Measurements from ENCODE around the gene CD300LF.

Gene CD300LF

DNA sequence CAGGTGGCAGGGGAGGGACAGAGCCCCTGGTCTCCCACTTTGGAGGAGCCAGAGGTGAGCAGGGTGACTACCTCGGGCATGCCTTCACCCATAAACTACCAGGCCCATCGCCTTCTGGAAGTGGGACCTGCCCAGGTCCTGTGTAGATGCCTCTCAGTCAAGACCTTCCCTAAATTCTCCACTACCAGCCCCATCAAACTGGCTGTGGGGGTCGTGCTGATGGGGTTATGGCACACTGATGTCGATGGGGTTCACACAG is 18.6 kb upstream of the CD300LF start:
- TF ChIP-seq TAF1 (IDR thresholded peaks at IDR 0.05; ENCODE audit: borderline replicate concordance, insufficient read depth, low read length): no peak
- TF ChIP-seq SIN3A (IDR thresholded peaks at IDR 0.05; ENCODE audit: borderline replicate concordance, insufficient read depth, low read length): no peak
- TF ChIP-seq FOXP2 (optimal IDR thresholded peaks at IDR 0.05; ENCODE audit: borderline replicate concordance, extremely low read depth, extremely low read length, insufficient read depth): no peak
- no peak for TF ChIP-seq POLR2AphosphoS5 (IDR thresholded peaks at IDR 0.05; ENCODE audit: low read depth, low read length)
- TF ChIP-seq, protein P1, sequence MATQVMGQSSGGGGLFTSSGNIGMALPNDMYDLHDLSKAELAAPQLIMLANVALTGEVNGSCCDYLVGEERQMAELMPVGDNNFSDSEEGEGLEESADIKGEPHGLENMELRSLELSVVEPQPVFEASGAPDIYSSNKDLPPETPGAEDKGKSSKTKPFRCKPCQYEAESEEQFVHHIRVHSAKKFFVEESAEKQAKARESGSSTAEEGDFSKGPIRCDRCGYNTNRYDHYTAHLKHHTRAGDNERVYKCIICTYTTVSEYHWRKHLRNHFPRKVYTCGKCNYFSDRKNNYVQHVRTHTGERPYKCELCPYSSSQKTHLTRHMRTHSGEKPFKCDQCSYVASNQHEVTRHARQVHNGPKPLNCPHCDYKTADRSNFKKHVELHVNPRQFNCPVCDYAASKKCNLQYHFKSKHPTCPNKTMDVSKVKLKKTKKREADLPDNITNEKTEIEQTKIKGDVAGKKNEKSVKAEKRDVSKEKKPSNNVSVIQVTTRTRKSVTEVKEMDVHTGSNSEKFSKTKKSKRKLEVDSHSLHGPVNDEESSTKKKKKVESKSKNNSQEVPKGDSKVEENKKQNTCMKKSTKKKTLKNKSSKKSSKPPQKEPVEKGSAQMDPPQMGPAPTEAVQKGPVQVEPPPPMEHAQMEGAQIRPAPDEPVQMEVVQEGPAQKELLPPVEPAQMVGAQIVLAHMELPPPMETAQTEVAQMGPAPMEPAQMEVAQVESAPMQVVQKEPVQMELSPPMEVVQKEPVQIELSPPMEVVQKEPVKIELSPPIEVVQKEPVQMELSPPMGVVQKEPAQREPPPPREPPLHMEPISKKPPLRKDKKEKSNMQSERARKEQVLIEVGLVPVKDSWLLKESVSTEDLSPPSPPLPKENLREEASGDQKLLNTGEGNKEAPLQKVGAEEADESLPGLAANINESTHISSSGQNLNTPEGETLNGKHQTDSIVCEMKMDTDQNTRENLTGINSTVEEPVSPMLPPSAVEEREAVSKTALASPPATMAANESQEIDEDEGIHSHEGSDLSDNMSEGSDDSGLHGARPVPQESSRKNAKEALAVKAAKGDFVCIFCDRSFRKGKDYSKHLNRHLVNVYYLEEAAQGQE (IDR thresholded peaks at IDR 0.05; ENCODE audit: insufficient read depth in 1 of 2, low read depth in 2 of 2, low read length in 2 of 2): no peak

GRCh38 chr17:74730491-74731346 is 18.0 kb upstream of the CD300LF start:
- TF ChIP-seq, protein P1 (IDR thresholded peaks at IDR 0.05; ENCODE audit: insufficient read depth in 1 of 2, low read depth in 2 of 2, low read length in 2 of 2): no peak
- no peak for TF ChIP-seq SIN3A (IDR thresholded peaks at IDR 0.05; ENCODE audit: borderline replicate concordance, insufficient read depth, low read length)
- TF ChIP-seq FOXP2 (optimal IDR thresholded peaks at IDR 0.05; ENCODE audit: borderline replicate concordance, extremely low read depth, extremely low read length, insufficient read depth): no peak
- TF ChIP-seq POLR2AphosphoS5 (IDR thresholded peaks at IDR 0.05; ENCODE audit: low read depth, low read length): no peak
- TF ChIP-seq TAF1 (IDR thresholded peaks at IDR 0.05; ENCODE audit: borderline replicate concordance, insufficient read depth, low read length): no peak

- TF ChIP-seq SIN3A (IDR thresholded peaks at IDR 0.05; ENCODE audit: borderline replicate concordance, insufficient read depth, low read length): no peak
- TF ChIP-seq POLR2AphosphoS5 (IDR thresholded peaks at IDR 0.05; ENCODE audit: low read depth, low read length): no peak
- TF ChIP-seq FOXP2 (optimal IDR thresholded peaks at IDR 0.05; ENCODE audit: borderline replicate concordance, extremely low read depth, extremely low read length, insufficient read depth): no peak
- no peak for TF ChIP-seq TAF1 (IDR thresholded peaks at IDR 0.05; ENCODE audit: borderline replicate concordance, insufficient read depth, low read length)
- TF ChIP-seq, protein P1 (IDR thresholded peaks at IDR 0.05; ENCODE audit: insufficient read depth in 1 of 2, low read depth in 2 of 2, low read length in 2 of 2): no peak
Measured at GRCh38 chr17:74729866-74730265, 17.1 kb upstream of the CD300LF start.

DNA sequence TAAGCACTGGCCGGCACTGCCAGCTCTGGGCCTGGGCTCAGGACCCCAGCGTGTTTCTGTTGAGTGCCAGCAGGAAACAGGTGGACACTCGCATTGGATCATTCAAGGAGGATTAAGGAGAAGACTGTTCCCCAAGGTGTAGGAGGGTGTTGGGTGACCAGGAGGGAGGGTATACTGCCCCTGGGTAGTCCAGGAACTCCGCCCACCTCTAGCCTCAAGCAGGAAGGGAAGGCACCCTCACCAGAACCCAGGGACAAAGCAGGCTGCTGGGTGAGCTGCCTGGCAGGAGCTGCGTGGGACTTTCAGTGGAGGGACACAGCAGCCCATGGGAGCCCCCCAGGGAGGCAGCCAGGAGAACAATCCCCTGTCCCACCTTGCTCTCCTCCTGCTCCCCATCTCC is 16.6 kb upstream of the CD300LF start:
- TF ChIP-seq, protein P1 (IDR thresholded peaks at IDR 0.05; ENCODE audit: insufficient read depth in 1 of 2, low read depth in 2 of 2, low read length in 2 of 2): no peak
- TF ChIP-seq POLR2AphosphoS5 (IDR thresholded peaks at IDR 0.05; ENCODE audit: low read depth, low read length) (no peak), FOXP2 (optimal IDR thresholded peaks at IDR 0.05; ENCODE audit: borderline replicate concordance, extremely low read depth, extremely low read length, insufficient read depth) (no peak), TAF1 (IDR thresholded peaks at IDR 0.05; ENCODE audit: borderline replicate concordance, insufficient read depth, low read length) (no peak), SIN3A (IDR thresholded peaks at IDR 0.05; ENCODE audit: borderline replicate concordance, insufficient read depth, low read length) (no peak)
